ENCODE measurements around the gene BTBD2.
"Not testable (repeated sequence)": the region's sequence is repeated elsewhere in the genome, so short reads cannot be mapped to it uniquely, and the experiment has no call there.

Gene BTBD2

DNA sequence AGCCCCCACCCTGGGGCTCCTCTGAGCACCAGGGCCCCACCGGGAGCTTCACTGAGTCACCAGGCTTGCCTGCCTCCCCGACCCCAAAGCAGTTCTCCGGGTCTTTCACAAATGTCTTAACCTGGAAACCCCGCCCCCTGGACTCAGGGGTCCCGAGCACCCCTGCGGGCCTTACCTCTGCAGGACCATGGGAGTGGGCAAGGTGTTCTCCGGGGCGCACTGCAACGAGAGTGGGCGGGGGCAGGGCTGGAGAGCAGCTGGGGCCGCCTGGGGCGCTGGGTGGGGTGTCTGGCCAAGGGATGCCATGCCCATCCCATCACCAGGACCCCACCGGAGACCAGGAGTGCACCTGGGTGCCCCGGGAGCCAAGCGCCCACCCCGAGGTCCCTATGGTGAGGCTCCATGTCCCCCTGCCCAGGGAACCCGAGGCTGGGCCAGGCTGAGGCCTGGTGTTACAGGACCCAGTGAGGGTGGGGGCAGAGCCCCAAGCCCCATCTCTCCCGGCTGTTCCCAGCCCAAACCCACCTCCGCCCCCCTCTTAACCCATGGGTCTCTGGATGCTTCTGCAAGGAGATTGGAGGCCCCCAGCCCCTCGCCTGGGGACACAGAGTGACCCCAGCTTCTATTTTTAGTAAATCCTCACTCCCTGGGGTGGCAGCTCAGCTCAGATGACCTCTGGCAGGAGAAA is 24.6 kb upstream of the BTBD2 start:
- DNase-seq (ENCODE audit: low spot score): no peak

- no peak for DNase-seq (ENCODE audit: low spot score)
These were observed 23.8 kb upstream of the BTBD2 start for GRCh38 chr19:2039089-2039958.

DNA sequence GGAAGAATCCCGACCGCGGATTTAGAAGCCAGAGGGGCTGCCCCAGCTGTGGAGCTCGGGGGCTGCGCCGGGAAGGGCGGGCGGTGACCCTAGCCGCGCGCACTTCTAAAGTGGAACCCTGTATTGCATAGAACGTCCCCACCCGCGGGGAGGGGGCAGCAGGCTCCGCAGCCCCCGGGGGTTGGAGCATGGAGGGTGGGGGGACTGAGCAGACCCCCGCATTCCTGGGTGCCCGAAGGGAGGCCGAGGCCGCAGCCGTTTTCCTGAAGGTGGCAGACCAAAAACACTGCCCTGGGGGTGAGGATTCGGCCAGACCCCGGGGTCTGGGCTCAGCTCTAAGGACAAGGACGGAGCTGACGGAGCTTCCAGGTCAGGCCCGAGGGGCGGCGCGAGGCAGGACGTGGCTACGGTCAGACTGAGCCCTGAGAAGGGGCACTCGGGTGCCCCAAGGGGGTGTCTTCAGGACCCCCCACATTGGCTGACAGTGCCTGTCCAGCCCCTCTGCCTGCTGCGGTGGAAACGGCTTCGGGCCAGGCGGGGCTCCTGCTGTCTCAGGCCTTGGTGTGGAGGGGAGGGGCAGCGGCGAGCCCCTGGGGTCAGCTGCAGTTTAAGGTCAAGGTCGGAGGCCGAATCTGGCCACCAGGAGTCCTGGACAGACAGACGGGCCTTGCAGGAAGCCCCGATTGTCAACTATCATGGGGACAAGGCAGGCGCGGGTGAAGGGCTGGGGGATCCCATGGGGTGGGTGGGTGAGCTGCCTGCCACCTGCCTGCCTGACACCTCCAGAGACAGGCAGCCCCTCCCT is 23.0 kb upstream of the BTBD2 start:
- DNase-seq (ENCODE audit: low spot score): no peak

GRCh38 chr19:2037651-2038255 is 22.2 kb upstream of the BTBD2 start:
- DNase-seq (ENCODE audit: low spot score): no peak

- DNase-seq (ENCODE audit: low spot score): no peak
These were observed 20.9 kb upstream of the BTBD2 start for GRCh38 chr19:2036424-2036823.

DNA sequence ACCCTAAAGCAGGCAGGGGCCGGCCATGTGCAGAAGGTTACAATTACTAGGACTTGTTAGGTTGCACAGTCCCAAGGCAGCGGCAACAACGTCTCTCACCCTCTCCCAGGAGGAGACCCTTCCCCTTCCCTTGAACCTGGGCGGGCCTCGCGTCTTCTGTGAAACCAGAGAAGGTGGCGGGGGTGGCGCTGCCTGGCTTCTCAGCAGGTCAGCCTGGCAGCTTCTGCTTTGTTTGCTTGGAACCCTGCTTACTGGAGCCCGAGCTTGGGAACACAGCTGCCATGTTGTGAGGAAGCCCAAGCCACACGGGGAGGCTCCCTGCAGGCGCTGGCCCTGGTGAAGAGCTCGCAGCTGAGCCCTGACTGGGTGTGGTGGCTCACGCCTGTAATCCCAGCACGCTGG is 20.1 kb upstream of the BTBD2 start:
- DNase-seq (ENCODE audit: low spot score): no peak

GRCh38 chr19:2034729-2035589 is 19.4 kb upstream of the BTBD2 start:
- no peak for DNase-seq (ENCODE audit: low spot score)

GRCh38 chr19:2034253-2034652 is 18.7 kb upstream of the BTBD2 start:
- DNase-seq (ENCODE audit: low spot score): not testable (repeated sequence)

GRCh38 chr19:2033825-2034159 is 18.3 kb upstream of the BTBD2 start:
- no peak for DNase-seq (ENCODE audit: low spot score)

DNA sequence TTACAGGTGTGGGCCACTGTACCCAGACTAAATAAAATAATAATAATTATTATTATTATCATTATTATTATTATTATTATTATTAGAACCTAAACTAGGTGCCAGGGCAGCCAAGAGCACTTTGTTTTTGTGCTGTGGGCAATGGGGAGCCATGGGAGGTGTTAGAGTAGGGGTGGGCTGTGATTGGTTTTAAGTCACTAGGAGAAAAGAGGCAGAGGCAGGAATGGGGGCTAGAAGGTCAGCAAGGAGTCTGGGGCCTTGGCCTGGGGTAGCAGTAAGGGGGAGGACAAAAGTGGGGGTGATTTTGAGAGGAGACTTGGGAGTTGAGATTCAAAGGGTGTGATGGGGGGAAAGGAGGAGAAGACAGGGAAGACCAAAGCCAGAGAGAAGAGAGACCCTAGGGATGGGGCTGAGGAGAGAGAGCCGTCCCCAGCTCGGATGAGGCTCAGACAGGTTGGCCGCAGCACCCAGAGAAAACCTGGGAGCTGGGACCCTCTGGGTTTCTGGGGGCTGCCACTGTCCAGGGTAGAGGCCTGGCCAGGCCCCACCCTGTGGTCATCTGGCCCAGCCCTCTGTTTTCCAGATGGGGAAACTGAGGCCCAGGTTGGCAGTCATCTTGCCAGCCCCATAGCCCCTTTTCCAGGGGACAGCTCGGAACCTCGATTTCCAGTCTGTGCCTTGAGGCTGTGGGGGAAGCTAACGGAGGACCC is 17.8 kb upstream of the BTBD2 start:
- no peak for DNase-seq (ENCODE audit: low spot score)

- DNase-seq (ENCODE audit: low spot score): peak; percentile 54
These were observed 16.9 kb upstream of the BTBD2 start for GRCh38 chr19:2032296-2032941.

DNA sequence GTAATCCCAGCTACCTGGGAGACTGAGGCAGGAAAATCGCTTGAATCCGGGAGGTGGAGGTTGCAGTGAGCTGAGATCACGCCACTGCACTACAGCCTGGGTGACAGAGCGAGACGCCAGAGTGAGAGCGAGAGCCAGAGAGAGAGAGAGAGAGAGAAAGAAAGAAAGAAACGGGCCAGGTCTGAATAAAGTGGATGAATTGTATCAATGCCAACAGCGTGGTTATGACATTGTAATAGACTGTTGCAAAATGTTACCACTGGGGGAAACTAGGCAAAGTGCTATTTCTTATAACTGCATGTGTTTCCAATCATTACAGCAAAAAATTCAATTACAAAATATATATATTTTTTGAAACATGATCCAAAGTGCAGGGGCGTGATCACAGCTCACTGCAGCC is 11.8 kb upstream of the BTBD2 start:
- no peak for DNase-seq (ENCODE audit: low spot score)

- no peak for DNase-seq (ENCODE audit: low spot score)
These were observed 11.3 kb upstream of the BTBD2 start for GRCh38 chr19:2026770-2027169.

DNA sequence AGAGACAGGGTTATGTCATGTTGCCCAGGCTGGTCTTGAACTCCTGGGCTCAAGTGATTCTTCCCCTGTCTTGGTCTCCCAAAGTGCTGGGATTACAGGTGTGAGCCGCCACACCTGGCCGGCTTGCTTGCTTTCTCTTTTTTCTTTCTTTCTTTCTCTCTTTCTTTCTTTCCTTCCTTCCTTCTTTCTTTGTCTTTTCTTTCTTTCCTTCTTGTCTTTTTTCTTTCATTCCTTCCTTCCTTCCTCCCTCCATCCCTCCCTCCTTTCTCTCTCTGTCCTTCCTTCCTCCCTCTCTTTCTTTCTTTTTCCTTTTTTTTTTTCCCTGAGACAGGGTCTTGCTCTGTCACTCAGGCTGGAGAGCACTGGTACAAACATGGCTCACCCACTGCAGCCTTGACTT is 6.8 kb upstream of the BTBD2 start:
- no peak for DNase-seq (ENCODE audit: low spot score)

- DNase-seq (ENCODE audit: low spot score): no peak
These were observed 6.1 kb upstream of the BTBD2 start for GRCh38 chr19:2021453-2022140.

DNA sequence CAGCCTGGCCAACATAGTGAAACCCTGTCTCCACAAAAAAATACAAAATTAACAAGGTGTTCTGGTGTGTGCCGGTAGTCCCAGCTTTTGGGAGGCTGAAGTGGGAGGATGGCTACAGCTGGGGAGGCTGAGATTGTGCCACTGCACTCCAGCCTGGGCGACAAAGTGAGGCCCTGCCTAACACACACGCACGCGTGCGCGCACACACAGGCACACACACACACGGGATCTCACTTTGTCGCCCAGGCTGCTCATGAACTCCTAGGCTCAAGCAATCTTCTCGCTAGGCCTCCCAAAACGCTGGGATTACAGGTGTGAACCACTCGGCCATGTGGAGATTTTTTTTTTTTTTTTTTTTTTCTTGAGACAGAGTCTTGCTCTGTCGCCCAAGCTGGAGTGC is 3.2 kb upstream of the BTBD2 start:
- DNase-seq (ENCODE audit: low spot score): no peak

DNA sequence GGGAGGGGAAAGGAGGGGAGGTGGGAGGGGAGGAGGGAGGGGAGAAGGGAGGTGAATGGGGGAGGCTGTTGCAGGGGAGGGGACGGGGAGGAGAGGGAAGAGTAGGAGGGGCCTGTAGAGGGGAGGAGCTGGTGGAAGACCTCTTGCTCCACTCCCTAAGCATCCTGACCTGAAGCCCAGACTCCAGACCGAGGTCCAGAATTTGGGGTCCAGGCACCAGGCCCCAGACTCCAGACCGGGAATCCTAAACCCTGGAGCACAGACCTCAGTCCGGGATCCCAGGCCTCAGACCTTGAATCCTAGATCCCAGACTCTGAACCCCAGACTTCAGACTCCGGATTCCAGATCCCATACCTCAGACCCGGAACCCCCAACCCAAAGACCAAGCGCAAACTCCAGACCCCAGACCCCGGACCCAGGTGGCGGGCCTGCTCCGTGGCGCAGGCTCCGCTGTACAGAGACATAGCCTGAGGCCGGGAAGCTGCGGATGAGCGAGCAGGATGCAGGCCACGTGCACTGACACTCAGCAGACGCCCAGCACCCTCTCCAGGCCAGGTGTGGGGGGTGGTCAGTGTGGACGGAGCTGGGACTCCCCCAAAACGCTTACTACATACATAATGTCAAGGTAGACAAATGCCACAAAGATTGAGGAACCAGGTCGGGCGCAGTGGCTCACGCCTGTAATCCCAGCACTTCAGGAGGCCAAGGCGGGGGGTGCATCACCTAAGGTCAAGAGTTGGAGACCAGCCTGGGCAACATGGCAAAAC is 710 bp upstream of the BTBD2 start:
- DNase-seq (ENCODE audit: low spot score): peak; percentile 79

- DNase-seq (ENCODE audit: low spot score): no peak
These were observed 545 bp downstream of the BTBD2 start for GRCh38 chr19:2014731-2015607.
